GM18909 (cell line): ENCODE measurements around the gene HRC.

Experiments used
- ATAC-seq: cut with Tn5 transposase; IDR thresholded peaks from one replicate; pipeline ENCODE4 v1.9.1; 2021; ENCODE audit warnings: mild to moderate bottlenecking; ENCODE audit not compliant: unreplicated experiment, poor library complexity

Gene HRC

GRCh38 chr19:49117677-49118564 lies 37.3 kb downstream of the HRC start:
- no peak for ATAC-seq

- ATAC-seq = no peak
Observed at GRCh38 chr19:49116544-49116943, 38.7 kb downstream of the HRC start.

- no peak for ATAC-seq
Observed at GRCh38 chr19:49114630-49115363, 40.4 kb downstream of the HRC start.

GRCh38 chr19:49113762-49114629 lies 41.2 kb downstream of the HRC start, which contains the start of gene LIN7B:
Gene LIN7B, plus strand, starts transcription at chr19:49114370. Its CDS starts 35 bp downstream, at chr19:49114405.
- no peak for ATAC-seq

- ATAC-seq = no peak
Observed at GRCh38 chr19:49111218-49111998, 43.8 kb downstream of the HRC start.

- no peak for ATAC-seq
Observed at GRCh38 chr19:49110567-49110966, 44.6 kb downstream of the HRC start.

- ATAC-seq = no peak
Observed at GRCh38 chr19:49109569-49110233, 45.5 kb downstream of the HRC start.

GRCh38 chr19:49109051-49109450 lies 46.1 kb downstream of the HRC start:
- ATAC-seq = no peak

- no peak for ATAC-seq
Observed at GRCh38 chr19:49107625-49108459, 47.4 kb downstream of the HRC start.

- ATAC-seq = no peak
Observed at GRCh38 chr19:49106648-49107135, 48.5 kb downstream of the HRC start.

GRCh38 chr19:49104229-49104864 lies 50.8 kb downstream of the HRC start:
- no peak for ATAC-seq

- ATAC-seq = no peak
Observed at GRCh38 chr19:49103331-49104085, 51.7 kb downstream of the HRC start.

- no peak for ATAC-seq
Observed at GRCh38 chr19:49102303-49102702, 52.9 kb downstream of the HRC start.
